ENCODE data around the gene ZYG11B. TPM values are rescaled to one million over a fixed set of nuclear protein-coding genes. Genes with fewer than 3 reads are reported as not detected.

ZYG11B gene
- total and polyA plus RNA-seq, 2 of the 13 experiments (the other 11 are each of a cell fraction or from before 2014, with no cell fraction given): 6.9 to 17.9 TPM

GRCh38 chr1:52726265-52727113 is at the start of gene ZYG11B (continued):
- TF ChIP-seq KAT8 (CRISPR knock-in tag; IDR thresholded peaks at IDR 0.05): 0 out of 2 replicates have a peak, but pooled peaks have one; percentile 29
- TF ChIP-seq ZNF607 (CRISPR knock-in tag; IDR thresholded peaks at IDR 0.05; ENCODE audit: borderline replicate concordance): no peak; the same call in 1 of the 2 replicates
- no peak for TF ChIP-seq DBP (CRISPR knock-in tag; IDR thresholded peaks at IDR 0.05; ENCODE audit: not compliant biosample characterization)
- no peak for TF ChIP-seq THRA (CRISPR knock-in tag; IDR thresholded peaks at IDR 0.05; ENCODE audit: borderline replicate concordance)
- TF ChIP-seq ZNF556 (CRISPR knock-in tag; IDR thresholded peaks at IDR 0.05; ENCODE audit: borderline replicate concordance): peak; percentile 42; the same call in 1 of the 2 replicates
- TF ChIP-seq ZNF800 (CRISPR knock-in tag; IDR thresholded peaks at IDR 0.05): no peak
- TF ChIP-seq JDP2 (CRISPR knock-in tag; IDR thresholded peaks at IDR 0.05; ENCODE audit: borderline replicate concordance): no peak
- TF ChIP-seq ZNF768 (CRISPR knock-in tag; IDR thresholded peaks at IDR 0.05): peak; percentile 53; the same call in 1 of the 2 replicates
- TF ChIP-seq NR3C1 (CRISPR knock-in tag; IDR thresholded peaks at IDR 0.05): no peak
- TF ChIP-seq GPN1 (CRISPR knock-in tag; IDR thresholded peaks at IDR 0.05; ENCODE audit: borderline replicate concordance): no peak
- no peak for TF ChIP-seq ETS1 (CRISPR knock-in tag; IDR thresholded peaks at IDR 0.05)
- no peak for TF ChIP-seq NFYC (CRISPR knock-in tag; IDR thresholded peaks at IDR 0.05)
- TF ChIP-seq MIXL1 (CRISPR knock-in tag; IDR thresholded peaks at IDR 0.05): no peak
- no peak for TF ChIP-seq AFF4 (CRISPR knock-in tag; IDR thresholded peaks at IDR 0.05)
- no peak for TF ChIP-seq ZNF576 (CRISPR knock-in tag; IDR thresholded peaks at IDR 0.05)
- TF ChIP-seq ZNF430 (CRISPR knock-in tag; IDR thresholded peaks at IDR 0.05): no peak
- TF ChIP-seq FOXM1 (CRISPR knock-in tag; IDR thresholded peaks at IDR 0.05): no peak
- no peak for TF ChIP-seq ZBTB7B (CRISPR knock-in tag; IDR thresholded peaks at IDR 0.05)
- TF ChIP-seq ZNF501 (CRISPR knock-in tag; IDR thresholded peaks at IDR 0.05): no peak
- no peak for TF ChIP-seq PTBP1 (IDR thresholded peaks at IDR 0.05; ENCODE audit: low read depth, low read length, poor library complexity, severe bottlenecking)

Measured in HepG2 (cell line).